Subcutaneous adipose tissue (tissue), 4 donors: ENCODE measurements around the gene RAI1. TPM values are rescaled to one million over a fixed set of nuclear protein-coding genes. Genes with fewer than 3 reads are reported as not detected.

Experiments
- CTCF ChIP-seq: fragments of 450-650 bp; IDR thresholded peaks from one replicate; pipeline ENCODE4 v1.5.1; 2016; ENCODE audit warnings: low read depth, mild to moderate bottlenecking, control low read depth, antibody characterized with exemption, moderate library complexity
- total RNA-seq, 4 donors: library from RNA; depleted of rRNA; stranded (reverse); fragments of >200 nt; gene quantifications; one replicate each; pipeline ENCODE4 v1.1.0, GENCODE V29; 2016

RAI1 gene
- total RNA-seq, 4 donors from 2014 or later: 4.1 to 20.0 (median 7.5) TPM

- no peak for TF ChIP-seq CTCF
These were observed 132.5 kb downstream of the RAI1 start for GRCh38 chr17:17813725-17814095.

- TF ChIP-seq CTCF: no peak
These were observed 133.2 kb downstream of the RAI1 start for GRCh38 chr17:17814162-17815061.

DNA sequence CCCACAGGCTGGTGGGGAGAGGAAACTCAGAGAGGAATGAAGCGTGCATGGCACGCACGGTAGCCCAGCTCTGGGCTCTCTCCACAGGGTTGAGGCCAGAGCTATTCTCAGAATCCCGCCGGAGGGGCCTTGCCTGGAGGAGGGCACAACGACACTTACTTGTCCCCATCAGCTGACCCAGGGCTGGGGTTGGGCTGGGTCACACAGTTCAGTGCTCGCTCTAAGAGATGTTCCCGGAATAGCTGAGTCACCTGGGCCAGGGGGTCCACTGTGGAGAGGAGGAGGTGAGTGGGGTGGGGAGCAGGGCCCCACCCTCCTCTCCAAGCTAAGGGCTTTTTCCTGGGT lies 133.8 kb downstream of the RAI1 start:
- TF ChIP-seq CTCF: no peak

DNA sequence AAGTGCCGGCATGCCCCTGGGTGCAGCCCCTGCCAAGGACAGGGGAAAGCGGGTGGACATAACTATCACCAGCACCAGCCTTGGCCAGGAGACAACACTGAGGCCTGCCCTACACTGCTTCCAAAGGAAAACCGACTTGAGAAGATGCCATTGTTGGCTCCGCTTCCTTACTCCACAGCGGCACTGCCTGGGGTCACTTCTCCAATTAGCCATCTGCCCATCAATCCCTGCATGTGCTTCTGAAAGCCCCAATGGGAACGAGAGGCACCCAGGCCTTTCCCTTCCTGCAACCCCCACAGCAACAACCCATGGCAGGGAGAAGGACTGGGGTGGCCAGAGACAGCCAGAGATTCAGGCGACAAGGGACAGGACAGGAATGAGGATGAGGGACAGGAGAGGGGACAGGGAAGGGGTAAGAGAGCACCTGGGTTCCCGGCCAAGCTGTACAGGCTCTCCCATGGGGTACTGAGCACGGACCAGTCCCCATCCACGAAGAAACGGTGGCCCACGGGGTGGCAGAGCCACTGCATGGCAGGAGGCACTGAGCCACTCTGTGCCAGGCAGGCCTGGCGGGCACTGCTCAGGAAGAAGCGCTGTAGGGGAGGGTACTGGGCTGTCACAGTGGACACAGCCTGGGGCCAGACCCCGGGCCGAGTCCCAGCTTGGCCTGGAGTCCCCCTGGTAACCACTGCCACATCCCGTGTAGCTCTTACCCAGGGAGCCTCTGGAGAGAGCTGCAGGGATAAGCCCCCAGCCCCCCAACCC lies 134.4 kb downstream of the RAI1 start:
- no peak for TF ChIP-seq CTCF

- no peak for TF ChIP-seq CTCF
These were observed 135.1 kb downstream of the RAI1 start for GRCh38 chr17:17816240-17816814.

- TF ChIP-seq CTCF: no peak
These were observed 135.7 kb downstream of the RAI1 start for GRCh38 chr17:17816831-17817551.
